Measurements from ENCODE around the gene ACMSD. TPM values are rescaled to one million over a fixed set of nuclear protein-coding genes. Genes with fewer than 3 reads are reported as not detected.

Gene ACMSD
- total and polyA plus RNA-seq, 9 of the 15 experiments (the other 6 are each of a cell fraction or from before 2014, with no cell fraction given), result not detected

DNA sequence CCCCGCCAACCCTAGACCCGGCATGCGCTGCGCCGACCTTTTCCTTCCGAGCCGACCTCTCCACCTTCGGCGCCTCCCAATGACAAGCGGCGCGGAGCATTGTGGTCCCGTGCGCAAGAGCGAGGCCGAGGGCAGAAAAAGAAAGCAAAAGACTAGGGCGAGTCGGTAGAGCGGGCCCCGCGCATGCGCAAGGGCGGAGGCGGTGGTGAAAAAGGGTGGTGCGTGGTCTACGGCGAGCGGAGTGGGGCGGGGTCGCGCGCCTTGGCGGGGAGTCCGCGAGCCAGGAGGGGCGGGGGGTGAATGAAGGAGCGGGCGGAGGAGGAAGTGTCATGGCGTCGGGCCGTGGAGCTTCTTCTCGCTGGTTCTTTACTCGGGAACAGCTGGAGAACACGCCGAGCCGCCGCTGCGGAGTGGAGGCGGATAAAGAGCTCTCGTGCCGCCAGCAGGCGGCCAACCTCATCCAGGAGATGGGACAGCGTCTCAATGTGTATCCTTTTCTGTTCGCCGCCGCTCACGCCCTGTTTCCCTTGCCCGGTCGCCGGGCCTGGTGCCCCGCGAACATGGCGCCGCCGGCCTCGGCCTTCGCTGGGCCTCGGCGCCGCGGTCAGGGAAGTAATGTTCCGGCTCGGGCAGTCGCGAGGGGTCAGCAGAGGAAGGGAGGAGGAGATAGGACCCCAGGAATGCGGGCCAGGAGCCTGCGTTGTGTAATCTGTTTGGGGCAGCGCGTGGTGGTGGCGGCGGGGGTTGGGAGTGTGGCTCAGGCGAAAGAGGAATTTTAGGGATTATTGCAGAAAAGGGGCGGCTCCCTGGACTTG, 80.3 kb downstream of the ACMSD start, which contains the start of gene CCNT2 (continued):
- TF ChIP-seq, protein P1, sequence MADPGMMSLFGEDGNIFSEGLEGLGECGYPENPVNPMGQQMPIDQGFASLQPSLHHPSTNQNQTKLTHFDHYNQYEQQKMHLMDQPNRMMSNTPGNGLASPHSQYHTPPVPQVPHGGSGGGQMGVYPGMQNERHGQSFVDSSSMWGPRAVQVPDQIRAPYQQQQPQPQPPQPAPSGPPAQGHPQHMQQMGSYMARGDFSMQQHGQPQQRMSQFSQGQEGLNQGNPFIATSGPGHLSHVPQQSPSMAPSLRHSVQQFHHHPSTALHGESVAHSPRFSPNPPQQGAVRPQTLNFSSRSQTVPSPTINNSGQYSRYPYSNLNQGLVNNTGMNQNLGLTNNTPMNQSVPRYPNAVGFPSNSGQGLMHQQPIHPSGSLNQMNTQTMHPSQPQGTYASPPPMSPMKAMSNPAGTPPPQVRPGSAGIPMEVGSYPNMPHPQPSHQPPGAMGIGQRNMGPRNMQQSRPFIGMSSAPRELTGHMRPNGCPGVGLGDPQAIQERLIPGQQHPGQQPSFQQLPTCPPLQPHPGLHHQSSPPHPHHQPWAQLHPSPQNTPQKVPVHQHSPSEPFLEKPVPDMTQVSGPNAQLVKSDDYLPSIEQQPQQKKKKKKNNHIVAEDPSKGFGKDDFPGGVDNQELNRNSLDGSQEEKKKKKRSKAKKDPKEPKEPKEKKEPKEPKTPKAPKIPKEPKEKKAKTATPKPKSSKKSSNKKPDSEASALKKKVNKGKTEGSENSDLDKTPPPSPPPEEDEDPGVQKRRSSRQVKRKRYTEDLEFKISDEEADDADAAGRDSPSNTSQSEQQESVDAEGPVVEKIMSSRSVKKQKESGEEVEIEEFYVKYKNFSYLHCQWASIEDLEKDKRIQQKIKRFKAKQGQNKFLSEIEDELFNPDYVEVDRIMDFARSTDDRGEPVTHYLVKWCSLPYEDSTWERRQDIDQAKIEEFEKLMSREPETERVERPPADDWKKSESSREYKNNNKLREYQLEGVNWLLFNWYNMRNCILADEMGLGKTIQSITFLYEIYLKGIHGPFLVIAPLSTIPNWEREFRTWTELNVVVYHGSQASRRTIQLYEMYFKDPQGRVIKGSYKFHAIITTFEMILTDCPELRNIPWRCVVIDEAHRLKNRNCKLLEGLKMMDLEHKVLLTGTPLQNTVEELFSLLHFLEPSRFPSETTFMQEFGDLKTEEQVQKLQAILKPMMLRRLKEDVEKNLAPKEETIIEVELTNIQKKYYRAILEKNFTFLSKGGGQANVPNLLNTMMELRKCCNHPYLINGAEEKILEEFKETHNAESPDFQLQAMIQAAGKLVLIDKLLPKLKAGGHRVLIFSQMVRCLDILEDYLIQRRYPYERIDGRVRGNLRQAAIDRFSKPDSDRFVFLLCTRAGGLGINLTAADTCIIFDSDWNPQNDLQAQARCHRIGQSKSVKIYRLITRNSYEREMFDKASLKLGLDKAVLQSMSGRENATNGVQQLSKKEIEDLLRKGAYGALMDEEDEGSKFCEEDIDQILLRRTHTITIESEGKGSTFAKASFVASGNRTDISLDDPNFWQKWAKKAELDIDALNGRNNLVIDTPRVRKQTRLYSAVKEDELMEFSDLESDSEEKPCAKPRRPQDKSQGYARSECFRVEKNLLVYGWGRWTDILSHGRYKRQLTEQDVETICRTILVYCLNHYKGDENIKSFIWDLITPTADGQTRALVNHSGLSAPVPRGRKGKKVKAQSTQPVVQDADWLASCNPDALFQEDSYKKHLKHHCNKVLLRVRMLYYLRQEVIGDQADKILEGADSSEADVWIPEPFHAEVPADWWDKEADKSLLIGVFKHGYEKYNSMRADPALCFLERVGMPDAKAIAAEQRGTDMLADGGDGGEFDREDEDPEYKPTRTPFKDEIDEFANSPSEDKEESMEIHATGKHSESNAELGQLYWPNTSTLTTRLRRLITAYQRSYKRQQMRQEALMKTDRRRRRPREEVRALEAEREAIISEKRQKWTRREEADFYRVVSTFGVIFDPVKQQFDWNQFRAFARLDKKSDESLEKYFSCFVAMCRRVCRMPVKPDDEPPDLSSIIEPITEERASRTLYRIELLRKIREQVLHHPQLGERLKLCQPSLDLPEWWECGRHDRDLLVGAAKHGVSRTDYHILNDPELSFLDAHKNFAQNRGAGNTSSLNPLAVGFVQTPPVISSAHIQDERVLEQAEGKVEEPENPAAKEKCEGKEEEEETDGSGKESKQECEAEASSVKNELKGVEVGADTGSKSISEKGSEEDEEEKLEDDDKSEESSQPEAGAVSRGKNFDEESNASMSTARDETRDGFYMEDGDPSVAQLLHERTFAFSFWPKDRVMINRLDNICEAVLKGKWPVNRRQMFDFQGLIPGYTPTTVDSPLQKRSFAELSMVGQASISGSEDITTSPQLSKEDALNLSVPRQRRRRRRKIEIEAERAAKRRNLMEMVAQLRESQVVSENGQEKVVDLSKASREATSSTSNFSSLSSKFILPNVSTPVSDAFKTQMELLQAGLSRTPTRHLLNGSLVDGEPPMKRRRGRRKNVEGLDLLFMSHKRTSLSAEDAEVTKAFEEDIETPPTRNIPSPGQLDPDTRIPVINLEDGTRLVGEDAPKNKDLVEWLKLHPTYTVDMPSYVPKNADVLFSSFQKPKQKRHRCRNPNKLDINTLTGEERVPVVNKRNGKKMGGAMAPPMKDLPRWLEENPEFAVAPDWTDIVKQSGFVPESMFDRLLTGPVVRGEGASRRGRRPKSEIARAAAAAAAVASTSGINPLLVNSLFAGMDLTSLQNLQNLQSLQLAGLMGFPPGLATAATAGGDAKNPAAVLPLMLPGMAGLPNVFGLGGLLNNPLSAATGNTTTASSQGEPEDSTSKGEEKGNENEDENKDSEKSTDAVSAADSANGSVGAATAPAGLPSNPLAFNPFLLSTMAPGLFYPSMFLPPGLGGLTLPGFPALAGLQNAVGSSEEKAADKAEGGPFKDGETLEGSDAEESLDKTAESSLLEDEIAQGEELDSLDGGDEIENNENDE (IDR thresholded peaks at IDR 0.05; ENCODE audit: low read depth, low read length), result no peak
- TF ChIP-seq, protein P2, sequence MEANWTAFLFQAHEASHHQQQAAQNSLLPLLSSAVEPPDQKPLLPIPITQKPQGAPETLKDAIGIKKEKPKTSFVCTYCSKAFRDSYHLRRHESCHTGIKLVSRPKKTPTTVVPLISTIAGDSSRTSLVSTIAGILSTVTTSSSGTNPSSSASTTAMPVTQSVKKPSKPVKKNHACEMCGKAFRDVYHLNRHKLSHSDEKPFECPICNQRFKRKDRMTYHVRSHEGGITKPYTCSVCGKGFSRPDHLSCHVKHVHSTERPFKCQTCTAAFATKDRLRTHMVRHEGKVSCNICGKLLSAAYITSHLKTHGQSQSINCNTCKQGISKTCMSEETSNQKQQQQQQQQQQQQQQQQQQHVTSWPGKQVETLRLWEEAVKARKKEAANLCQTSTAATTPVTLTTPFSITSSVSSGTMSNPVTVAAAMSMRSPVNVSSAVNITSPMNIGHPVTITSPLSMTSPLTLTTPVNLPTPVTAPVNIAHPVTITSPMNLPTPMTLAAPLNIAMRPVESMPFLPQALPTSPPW (CRISPR knock-in tag; IDR thresholded peaks at IDR 0.05), result peak; percentile 95
- TF ChIP-seq ZNF165 (CRISPR knock-in tag; IDR thresholded peaks at IDR 0.05; ENCODE audit: borderline replicate concordance) (no peak), ZNF143 (CRISPR knock-in tag; IDR thresholded peaks at IDR 0.05) (peak; percentile 84), NUFIP1 (IDR thresholded peaks at IDR 0.05; ENCODE audit: partially characterized antibody) (no peak), HEY1 (CRISPR knock-in tag; IDR thresholded peaks at IDR 0.05; ENCODE audit: borderline replicate concordance) (no peak), ELF4 (CRISPR knock-in tag; IDR thresholded peaks at IDR 0.05) (no peak), PTBP1 (IDR thresholded peaks at IDR 0.05; ENCODE audit: low read depth, low read length) (no peak), ZNF699 (CRISPR knock-in tag; IDR thresholded peaks at IDR 0.05; ENCODE audit: insufficient replicate concordance) (no peak)
- TF ChIP-seq, protein P3, sequence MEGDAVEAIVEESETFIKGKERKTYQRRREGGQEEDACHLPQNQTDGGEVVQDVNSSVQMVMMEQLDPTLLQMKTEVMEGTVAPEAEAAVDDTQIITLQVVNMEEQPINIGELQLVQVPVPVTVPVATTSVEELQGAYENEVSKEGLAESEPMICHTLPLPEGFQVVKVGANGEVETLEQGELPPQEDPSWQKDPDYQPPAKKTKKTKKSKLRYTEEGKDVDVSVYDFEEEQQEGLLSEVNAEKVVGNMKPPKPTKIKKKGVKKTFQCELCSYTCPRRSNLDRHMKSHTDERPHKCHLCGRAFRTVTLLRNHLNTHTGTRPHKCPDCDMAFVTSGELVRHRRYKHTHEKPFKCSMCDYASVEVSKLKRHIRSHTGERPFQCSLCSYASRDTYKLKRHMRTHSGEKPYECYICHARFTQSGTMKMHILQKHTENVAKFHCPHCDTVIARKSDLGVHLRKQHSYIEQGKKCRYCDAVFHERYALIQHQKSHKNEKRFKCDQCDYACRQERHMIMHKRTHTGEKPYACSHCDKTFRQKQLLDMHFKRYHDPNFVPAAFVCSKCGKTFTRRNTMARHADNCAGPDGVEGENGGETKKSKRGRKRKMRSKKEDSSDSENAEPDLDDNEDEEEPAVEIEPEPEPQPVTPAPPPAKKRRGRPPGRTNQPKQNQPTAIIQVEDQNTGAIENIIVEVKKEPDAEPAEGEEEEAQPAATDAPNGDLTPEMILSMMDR (IDR thresholded peaks at IDR 0.05 in 2 of 3, conservative IDR thresholded peaks at IDR 0.05 in 1 of 3; ENCODE audit: insufficient read depth in 2 of 3, low read depth in 1 of 3, low read length in 3 of 3), result no peak
- TF ChIP-seq, protein P4, sequence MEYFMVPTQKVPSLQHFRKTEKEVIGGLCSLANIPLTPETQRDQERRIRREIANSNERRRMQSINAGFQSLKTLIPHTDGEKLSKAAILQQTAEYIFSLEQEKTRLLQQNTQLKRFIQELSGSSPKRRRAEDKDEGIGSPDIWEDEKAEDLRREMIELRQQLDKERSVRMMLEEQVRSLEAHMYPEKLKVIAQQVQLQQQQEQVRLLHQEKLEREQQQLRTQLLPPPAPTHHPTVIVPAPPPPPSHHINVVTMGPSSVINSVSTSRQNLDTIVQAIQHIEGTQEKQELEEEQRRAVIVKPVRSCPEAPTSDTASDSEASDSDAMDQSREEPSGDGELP (CRISPR knock-in tag; IDR thresholded peaks at IDR 0.05; ENCODE audit: borderline replicate concordance), result peak; percentile 89
